ENCODE results near the gene ARHGAP15.
A peak's percentile ranks its signal among the peaks of the same experiment; 100 is the strongest.

The ARHGAP15 gene

DNA sequence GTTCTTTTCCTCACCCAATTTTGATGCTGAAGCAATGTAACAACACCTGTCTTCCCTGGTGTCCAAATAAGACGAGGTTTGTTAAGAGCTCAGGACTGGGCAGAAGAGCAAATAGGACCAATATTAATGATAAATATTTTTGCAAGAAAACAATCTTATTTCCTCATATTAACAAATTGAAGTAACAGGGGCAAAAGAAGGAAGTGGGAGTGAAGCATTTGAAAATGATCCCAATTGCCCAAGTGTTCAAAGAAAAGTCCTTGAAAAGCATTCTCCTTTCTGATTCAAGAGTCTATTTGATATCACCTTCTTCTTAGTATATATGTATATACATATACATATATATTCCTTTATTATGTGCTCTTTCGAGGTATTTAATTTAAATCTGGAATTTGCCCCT is 418.8 kb downstream of the ARHGAP15 start:
- no peak for DNase-seq

DNA sequence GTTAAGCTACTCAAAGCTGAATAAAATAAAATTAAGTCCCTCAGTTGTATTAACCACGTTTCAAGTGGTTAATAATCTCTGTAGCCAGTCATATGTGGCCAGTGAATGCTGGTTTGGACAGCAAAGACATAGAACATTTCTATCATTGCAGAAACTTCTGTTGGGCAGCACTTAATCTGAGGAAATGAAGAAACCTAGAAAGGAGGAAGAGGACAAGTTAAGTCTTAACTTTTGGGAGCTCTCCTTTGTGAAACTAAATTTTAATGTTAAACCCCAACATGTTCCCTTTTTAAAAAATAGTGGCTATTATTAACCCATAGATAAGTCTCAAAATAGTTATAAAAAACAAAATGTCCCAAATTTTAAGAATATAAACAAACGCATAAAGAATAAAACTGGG is 421.3 kb downstream of the ARHGAP15 start:
- DNase-seq, result no peak

DNA sequence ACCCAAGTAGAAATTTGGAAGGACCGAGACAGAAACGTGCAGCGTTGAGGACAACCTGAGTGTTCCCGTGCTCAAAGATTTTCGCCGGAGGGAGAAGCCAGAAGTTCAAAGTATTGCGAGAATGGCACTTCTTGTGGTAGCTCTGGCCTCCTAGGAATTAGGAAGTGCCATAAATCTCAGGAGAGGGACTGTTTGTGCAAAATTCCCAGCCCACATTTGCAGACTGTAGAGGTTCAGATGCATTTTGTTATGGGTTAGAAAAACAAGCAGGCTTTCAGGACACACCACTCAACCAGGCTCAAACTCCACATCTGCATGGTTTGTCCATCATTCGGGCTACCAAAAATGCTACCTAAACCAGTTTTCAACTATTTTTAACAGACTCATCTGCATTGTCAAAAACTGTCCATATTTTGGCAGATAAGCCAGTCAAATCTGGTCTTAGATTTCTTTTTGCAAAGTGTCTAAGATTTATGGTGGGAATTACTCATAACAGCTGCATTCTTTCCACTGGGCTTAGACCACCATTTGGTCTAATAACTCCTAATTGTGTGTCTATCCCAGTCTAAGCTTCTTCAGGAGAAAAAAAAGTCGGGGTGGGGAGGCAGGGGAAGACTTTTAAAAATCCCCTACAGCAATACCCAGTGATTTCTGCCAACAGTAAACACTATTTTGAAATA is 422.9 kb downstream of the ARHGAP15 start:
- no peak for DNase-seq

DNA sequence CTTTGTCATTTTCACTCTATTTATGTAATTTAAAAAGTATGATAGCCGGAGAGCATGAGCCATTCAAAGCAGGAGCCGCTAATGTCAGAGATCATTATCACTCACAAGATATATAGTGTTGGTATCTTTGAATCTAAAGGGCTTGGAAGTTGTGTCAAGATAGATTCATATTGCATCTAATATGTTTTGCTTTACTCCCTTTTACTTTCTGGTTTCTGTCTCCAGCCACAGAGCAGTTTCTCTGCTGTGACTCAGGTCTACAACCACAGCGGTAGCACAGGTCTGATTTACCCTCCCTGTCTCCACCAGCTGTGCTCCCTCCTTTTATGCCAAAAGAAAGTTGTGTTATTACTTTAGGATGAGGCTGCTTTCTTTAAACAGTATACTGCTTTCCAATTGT is 424.0 kb downstream of the ARHGAP15 start:
- DNase-seq, result peak; percentile 47

DNA sequence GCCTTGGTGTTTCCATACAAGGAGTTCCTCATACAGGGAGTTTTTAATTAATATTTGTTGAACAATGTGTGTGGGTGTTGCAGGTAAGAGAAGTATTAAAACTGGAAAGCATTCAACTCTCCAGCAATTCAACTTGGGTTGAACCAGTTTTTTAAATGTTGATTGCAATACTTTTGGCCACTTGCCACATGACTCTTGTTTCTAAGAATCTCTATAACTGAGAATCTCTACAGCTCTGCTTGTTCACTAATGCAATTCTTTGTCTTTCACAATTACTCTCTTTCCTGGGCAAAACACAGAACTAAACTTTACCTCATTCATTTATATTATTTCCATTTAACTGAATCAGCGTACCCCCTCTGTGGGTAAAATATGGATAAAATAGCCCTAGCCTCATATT is 429.4 kb downstream of the ARHGAP15 start:
- no peak for DNase-seq

DNA sequence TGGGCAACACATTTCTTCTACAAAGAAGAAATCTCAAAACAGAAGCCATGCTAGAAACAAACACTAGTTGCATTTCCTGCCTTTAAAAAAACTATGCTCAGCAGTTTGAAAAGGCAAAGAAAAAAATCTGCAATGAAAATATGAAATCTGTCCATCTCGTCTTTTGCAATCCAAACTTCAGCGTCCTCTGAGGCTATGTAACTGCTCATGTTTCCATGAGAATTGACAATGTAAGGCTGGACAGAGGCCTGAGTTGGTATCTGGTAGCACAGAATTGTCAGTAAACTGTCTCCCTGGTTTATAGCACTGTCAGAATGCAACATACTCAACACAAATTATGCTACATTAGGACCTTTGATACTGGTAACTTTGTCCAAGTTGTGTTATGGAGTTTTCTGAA is 429.9 kb downstream of the ARHGAP15 start:
- no peak for DNase-seq

DNA sequence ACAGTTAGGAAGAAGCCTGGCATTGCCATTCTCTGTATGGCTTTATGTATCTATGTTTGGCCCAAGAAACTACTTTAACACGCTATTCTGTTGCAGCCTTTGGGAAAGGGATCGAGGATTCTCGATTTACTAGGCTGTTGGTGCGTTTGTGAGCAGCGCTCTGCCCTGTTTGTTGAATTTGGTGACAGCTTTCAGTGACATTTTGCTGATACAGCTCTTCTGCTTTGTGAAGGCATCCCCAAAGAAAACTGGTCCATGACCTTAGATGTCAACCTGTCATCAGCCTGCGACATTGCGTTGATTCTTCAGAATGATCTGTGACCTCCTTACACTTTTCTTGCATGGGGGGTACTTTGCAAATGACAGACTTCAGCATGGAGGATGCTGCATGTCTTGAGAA is 431.5 kb downstream of the ARHGAP15 start:
- DNase-seq, result no peak

DNA sequence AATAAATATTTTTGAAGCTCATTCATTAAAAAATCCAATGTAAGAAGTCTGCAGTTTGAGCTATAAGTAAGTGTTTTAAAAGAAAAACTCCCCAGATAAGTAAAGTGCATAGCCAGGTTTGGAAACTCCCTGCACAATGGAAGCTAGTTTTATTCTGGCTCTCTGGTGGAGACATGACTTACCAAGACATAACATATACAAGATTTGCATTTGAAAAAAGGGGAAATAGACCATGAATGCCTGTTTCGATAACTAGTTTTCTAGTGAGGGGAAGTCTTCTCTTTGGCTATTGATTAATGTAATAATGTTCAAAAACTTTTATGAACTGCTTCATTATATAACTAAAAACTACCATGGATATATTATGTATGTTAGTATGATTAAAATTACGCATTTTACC is 435.2 kb downstream of the ARHGAP15 start:
- DNase-seq, result no peak

DNA sequence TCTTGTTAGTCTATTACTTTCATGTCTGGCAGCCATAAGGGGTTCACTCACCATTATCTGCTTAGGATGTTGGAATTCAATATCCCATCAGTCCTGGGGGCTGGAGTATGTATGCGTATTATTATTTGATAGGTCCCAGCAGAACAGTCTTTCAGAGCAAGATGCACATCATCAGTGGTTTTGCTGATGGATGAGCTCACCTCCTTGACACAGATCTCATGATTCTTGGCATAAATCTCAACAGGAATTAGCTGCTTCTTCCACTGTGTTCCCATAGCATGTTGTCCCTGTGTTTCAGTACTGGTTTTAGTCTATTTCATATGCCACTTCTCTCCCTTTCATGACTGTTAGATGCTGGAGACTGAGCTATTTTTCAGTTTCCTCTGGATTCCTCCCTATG is 442.5 kb downstream of the ARHGAP15 start:
- DNase-seq, result no peak

DNA sequence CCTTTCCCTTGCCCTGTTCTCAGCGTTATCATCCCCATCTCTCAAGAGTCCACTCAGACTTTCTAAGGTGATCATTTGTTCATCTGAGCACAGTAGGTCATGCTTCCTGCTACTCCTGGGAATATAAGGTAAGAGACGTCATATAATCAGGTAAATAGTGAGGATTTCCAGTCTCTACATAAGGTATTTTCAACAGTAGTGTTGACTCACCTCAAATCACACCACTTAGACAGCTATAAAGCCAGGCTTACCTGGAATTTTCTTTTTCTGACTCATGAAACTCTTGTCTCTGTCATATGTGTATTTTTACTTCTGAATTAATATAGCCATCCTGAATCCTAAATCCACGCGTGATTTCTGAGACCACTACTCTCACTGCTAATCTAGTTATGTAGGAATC is 443.2 kb downstream of the ARHGAP15 start:
- DNase-seq, result no peak

DNA sequence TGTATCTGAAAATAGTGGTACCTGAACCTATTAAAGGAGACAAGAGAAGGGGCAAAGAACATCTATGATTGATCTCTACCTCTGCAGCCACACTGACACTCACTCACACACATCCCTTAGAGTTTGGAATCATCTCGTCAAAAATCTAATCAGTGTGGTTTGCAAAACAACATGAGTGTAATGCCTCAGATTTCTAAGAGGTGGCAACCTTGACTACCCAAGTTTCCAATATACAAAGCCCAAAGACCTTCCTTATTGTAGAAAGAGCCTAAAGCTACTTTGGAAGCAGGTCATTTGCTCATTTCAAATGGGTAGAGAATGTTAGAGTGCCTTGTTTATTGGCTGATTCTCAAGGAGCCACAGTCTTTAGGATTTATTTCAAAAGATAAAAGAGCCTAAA is 444.9 kb downstream of the ARHGAP15 start:
- no peak for DNase-seq

DNA sequence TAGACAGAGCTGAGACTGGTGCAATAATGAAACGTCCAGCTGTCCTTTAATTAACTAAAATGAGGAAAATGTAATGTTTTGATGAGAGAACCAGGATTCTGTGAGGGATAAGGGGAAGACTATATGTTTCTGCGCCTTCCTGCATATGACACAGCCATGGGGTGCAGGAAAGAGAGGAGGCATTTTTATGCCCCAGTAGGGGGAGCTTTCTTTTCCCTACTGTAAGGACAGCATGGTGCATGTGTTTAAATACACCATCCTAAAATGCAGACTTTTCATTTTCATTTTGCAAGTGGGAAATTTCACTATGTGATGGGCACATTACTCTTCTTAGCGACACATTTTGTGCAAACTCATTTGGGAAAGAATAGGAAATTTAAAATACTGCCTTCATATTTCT is 446.1 kb downstream of the ARHGAP15 start:
- no peak for DNase-seq

DNA sequence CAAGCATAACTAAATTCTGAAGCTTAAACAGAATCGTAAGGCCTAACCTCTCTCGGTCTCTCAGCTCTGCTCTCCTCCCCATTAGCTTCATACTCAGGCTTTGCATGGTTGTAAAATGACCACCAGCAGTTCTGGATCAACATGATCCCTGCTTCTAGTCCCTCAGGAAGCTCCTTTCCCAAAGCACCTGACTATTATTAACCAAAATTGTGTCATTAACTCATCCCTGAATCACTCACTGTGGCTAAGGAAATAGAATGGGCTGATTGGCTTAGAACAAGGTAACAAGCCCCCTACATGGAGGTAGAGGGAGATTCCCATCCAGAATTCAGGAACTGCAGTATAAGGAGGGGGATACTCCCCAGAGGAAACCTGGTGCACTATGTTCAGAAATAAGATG is 448.3 kb downstream of the ARHGAP15 start:
- DNase-seq, result no peak

DNA sequence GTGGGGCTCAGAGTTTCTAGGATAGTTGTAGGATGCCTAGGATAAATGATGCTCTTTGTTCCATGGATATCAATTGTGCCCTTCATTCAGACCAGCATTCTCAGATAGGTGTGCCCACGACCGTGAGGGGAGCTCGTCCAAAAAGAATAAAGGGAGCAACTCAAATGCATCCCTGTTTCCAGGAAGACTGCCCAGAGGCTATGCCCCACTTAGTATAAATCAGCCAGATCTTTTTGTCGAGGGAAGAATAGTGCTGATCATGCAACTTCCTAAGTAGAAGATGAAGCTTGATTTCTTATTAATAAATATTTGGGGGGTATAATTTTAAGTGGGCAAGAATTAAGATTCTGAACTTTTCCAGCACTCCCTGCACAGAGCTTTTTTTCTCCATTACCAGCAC is 450.2 kb downstream of the ARHGAP15 start:
- DNase-seq, result no peak

DNA sequence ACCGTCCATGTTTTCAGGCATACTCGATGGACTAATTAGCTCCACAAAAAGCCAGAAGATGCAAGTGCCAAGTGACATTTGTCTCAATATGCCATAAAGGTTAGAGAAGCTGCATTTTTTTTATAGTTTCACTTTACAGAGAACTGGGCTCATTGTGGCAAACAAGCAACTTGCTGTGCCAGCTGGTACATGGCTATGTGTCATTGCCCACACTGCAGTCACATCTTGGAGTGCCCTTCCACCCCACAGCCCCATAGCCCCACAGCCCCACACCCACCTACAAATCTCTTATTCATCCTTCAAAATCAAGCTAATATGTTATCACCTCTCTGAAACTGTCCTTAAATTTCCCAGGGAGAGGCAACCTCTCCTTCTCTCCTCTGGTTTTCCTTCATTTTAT is 451.9 kb downstream of the ARHGAP15 start:
- no peak for DNase-seq

DNA sequence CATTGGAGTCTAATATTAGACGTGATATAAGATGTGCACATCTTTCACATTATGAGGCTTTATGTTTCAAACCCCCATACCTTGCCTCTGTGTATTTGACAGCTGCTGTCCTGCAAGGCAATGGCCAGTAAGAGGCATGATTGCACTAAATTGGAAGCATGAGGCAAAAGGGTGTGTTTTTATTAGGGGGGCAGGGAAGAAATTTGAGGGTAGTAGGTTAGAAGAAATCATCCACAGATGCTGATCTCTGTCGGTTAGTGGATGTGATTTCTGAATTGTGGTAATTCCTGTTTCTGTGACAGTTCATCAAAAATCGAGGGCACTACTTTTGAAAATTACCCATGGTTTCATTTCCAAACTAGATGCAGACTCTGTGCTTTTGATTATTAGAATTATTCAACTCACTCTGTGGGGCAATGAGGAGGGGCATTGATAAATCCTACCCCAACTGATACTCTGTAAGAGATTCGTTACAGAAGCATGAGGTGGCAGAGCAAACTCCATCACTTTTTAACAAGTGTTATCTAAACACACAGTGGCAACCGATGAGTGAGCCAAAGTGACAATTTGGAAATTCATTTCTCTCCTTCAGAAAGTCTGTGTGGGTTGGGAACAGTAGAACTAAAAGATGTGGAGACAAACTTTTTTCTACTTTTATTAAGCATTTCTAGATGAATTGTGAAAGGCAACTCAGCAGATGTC is 453.0 kb downstream of the ARHGAP15 start:
- DNase-seq, result no peak

DNA sequence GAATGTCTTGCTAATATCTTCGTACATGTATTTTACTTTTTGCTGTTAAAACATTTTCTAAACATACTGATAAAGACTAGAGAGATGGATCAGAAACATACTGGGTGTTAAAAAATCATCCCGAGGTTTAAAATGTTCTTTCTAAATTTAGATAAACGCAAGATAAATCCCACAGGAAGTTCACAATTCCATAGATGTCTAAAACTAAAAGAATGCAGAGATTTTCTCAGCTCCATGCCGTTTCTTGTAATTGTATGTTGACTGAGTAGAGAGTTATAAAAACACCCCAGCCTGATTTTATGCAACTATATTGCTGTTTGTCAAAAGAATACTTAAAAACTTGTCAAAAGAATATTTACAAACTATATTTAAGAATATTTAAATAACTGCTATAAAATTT is 455.7 kb downstream of the ARHGAP15 start:
- DNase-seq, result no peak

DNA sequence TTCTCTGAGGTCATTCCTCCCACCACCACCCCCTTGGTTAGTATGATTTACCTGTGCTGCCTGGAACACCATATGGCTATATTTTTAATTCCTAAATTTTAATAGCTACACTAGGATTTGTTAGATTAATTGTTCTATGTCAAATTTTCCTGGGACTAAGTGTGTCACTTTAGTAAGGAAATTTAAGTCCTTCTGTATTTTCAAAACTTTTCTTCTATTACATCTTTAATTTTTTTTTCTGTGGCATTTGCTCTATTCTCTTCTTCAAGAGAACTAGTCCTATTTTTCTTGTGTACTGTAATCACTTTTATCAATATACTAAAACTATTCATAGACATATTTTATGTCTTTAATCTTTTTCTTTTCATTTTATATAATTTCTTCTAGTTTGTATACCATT is 456.9 kb downstream of the ARHGAP15 start:
- DNase-seq, result no peak

DNA sequence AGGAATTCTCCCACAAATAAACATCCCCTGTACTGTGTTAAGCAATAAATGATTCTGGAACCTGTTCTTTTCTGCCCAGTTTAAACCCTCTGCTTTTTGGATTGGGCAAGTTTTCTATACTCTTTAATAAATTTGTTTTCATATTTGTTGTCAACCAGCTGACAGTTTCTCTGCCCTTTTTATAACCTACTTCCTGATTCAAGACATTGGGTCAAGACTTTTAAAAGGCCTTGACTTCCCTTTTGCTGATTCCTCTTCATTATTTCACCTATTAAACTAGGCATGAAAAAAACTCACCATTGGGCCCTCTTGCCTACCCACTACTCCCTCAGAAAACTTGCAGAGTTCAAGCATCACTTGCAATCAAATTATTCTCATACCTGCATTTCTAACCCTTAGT is 459.5 kb downstream of the ARHGAP15 start:
- no peak for DNase-seq

DNA sequence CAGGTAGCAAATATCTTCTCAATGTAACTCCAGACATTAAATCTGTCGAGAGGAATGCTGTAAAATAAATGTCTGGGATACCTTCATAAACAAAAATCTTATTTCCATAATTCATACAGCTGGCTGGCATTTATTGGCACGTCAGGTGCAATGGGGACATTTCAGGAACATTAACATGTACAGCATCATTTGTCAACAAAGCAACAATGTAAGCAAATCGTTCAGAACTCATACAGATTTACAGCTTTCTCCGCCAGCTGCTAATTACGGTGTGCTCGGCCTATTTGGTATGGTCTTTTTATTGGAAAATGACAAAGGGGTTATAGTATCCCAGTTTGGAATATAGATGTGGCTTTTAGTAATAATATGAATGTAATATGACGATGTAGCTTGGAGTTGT is 464.9 kb downstream of the ARHGAP15 start:
- DNase-seq, result no peak

DNA sequence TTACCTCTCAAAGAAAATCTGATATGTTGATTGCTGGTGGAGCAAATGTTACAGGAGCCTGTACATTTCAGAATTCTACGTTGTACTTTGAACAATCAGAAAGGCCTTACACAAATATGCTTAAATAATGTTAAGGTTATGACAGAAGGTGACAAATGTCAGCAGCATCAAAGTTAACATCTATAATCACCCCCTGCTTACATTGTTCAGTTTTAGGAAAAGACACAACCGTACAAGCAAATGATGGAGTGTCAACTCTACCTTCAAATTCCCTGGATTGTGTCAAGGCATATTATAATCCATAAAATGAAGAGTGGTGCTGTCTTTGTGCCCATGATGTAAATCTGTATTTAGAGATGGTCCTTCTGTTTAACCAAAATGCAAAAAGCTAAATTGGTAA is 465.5 kb downstream of the ARHGAP15 start:
- DNase-seq, result no peak

DNA sequence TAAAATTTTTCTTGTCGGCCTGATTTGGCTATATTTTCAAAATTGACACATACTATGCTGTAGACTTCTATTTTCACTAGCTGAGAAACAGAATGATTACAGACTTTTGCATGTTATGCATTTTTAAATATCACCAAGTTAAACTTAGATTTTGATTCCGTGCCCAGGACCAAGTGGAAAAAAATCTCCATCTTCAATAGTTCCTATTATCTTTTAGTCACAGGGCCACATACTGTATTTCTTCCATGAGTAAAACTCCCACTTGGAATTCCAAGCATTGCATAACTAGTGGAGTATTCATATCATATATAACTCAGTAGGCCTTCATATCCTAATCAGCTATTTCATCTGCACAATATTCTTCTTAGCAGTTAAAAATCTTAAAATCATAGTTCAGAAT is 470.9 kb downstream of the ARHGAP15 start:
- no peak for DNase-seq

DNA sequence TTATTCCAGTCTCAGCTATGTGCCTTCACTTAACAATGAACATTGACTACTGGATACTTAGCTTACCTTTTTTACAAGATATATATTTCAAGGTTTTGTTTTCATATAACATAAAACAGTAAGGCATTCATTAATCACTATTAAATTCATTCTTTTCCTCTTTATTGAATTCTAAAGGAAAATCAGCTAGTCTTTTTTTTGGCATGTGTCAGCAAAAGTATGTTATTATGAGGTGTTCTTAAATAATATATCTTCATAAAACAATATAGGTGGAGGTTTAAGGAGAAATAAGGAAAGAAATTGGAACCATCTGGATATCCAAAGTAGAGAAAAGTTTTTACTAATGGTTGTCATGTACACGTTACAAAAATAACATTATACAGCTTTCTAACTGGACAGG is 472.6 kb downstream of the ARHGAP15 start:
- no peak for DNase-seq

DNA sequence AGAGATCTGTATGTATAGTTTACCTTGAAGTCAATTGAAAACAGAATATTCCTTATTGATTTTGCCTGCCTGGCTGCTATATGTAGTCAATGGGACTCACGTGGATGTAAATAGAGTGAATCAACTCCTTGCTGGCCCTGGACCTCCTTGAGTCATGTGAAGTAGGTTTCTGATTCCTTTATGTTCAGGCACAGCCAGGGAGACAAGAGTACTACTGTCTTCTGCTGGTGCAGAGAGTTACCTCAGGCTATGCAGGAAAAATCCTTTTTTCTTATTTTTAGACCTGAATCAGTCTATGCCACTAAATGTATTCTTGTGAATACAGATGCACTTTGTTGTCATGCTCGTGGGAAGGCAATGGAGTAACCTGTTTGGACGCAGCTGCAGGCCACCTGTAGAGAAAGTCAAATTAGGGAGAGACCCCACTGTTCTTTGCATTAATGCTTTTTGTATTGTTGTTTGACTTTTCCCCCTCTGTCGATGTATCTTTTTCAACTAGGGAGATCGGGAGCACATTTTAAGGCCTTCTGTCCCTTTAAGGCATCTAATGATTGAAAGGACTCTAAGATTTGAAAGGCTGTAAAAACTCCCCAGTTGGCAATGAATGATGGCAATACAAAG is 473.9 kb downstream of the ARHGAP15 start:
- no peak for DNase-seq

Measured in activated CD4-positive, alpha-beta T cell treated with anti-CD3 and anti-CD28 coated beads for 48 hours (primary cell).